GM06990 (cell line): ENCODE measurements around the gene DENND5B.
"Not testable (repeated sequence)": the region's sequence is repeated elsewhere in the genome, so short reads cannot be mapped to it uniquely, and the experiment has no call there.

Source experiments
- DNase-seq: peaks from one replicate; pipeline ENCODE4 v3.0.0-alpha.2; 2011; ENCODE audit not compliant: insufficient read length; ENCODE audit errors: extremely low read depth
- H3K27me3 ChIP-seq: replicated peaks from 2 replicates; pipeline ENCODE4 v1.6.0; 2011; ENCODE audit warnings: low read length; ENCODE audit not compliant: control insufficient read depth, insufficient read depth
- H3K36me3 ChIP-seq: 2 replicates; pipeline ENCODE4 v1.5.1; 2011; ENCODE audit warnings: low read length; ENCODE audit not compliant: control insufficient read depth, insufficient read depth
- H3K4me3 ChIP-seq: replicated peaks from 2 replicates; pipeline ENCODE4 v1.5.1; 2011; ENCODE audit warnings: low read depth, mild to moderate bottlenecking, control low read depth, low read length
- TF ChIP-seq, protein P1 (sequence below): IDR thresholded peaks from 2 replicates; pipeline ENCODE4 v1.5.1; 2011; ENCODE audit warnings: low read length, control low read depth, mild to moderate bottlenecking, inconsistent platforms; ENCODE audit not compliant: insufficient read depth, poor library complexity, severe bottlenecking

DENND5B gene

DNA sequence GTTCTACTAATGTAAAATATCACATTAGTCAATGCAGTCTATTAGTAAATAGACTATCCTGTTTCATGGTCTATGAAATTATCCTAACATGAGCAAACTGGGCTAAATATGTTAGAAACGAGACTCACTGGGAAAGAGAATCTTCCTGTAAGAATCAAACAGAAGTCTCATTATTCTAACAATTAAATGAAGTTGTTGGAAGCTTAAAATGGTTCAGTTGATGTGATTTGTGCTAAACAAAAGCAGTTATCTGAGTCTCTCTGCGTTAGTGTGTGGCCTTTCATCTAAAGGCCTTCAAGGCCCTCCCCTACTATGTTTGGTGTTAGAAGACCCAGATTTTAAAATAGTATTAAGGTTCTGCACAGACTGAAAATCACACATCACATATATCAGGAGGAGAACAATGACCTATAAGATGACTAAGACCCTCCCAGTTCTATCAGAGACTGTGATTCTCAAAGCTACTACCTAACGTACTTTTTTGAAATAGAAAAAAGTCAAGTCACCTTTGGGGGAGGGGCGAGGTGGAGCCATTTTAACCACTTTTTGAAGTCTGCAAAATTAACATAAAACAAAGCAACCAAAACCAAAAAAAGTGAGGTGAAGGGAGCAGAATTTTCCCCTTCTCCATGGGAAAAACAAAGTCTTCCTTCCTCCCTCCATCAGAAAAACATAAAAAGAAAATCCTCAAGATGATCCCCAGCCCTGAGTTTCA is 82.3 kb downstream of the DENND5B start:
- Histone ChIP-seq H3K4me3 (no peak overlapping the region), H3K36me3 (no peaks in the 10 kb centered on the region), H3K27me3 (no peaks in the 10 kb centered on the region)
- no peak for DNase-seq
- TF ChIP-seq, protein P1, sequence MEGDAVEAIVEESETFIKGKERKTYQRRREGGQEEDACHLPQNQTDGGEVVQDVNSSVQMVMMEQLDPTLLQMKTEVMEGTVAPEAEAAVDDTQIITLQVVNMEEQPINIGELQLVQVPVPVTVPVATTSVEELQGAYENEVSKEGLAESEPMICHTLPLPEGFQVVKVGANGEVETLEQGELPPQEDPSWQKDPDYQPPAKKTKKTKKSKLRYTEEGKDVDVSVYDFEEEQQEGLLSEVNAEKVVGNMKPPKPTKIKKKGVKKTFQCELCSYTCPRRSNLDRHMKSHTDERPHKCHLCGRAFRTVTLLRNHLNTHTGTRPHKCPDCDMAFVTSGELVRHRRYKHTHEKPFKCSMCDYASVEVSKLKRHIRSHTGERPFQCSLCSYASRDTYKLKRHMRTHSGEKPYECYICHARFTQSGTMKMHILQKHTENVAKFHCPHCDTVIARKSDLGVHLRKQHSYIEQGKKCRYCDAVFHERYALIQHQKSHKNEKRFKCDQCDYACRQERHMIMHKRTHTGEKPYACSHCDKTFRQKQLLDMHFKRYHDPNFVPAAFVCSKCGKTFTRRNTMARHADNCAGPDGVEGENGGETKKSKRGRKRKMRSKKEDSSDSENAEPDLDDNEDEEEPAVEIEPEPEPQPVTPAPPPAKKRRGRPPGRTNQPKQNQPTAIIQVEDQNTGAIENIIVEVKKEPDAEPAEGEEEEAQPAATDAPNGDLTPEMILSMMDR, result no peak

DNA sequence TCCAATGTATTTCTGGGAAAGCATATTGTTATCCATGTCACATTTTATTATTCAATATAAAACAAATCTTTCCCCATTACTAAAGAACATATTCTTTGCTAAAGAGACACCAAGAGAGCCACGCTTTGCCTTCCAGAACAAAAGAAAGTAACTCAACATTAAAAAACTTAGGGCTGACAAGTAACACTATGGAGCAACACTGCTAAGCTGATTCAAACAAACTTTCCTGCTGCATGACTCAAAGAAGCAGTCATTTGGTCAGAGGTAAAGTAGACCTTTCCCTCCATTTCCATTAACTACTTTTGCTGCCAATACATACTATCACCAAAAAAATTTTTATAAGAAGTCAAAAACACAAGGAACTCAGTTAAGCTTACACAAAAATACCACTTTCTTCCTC is 83.0 kb downstream of the DENND5B start:
- TF ChIP-seq, protein P1, result no peak
- no peaks in the 10 kb centered on the region for H3K36me3 ChIP-seq
- no peak for DNase-seq
- no peaks in the 10 kb centered on the region for H3K27me3 ChIP-seq
- no peak overlapping the region for H3K4me3 ChIP-seq

DNA sequence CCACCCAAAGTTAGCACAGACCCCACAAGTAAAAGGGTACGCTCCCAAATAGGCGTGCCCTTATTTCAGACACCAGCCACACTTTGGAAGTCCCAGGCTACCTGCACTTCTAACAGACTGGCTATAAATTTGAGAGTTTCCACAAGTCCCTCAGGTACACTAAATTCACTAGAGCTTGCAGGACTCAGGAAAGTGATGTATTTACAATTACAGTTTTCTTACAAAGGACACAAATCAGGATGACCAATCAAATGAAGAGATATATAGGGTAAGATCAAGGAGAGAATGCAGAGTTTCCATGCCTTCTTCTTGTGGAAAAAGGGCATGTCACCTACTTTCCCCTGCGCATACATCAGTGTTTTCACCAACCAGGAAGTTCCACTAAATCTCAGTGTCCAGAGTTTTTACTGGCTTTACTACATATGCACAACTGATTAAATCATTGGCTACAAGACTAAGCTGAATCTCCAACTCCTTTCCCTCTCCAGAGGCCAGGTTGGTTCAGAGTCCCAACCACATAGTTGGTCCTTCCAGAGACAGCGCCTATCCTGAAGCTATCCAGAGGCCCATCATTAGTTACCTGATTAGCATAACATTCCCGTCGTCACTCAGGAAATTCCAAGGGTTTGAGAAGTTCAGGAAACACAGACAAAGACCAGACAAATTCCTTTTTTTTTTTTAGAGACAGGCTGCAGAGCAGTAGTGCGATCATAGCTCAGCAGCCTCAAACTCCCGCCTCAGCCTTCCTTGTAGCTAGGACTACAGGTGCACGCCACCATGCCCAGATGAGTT is 84.2 kb downstream of the DENND5B start:
- no peak overlapping the region for H3K4me3 ChIP-seq
- DNase-seq, result no peak

DNA sequence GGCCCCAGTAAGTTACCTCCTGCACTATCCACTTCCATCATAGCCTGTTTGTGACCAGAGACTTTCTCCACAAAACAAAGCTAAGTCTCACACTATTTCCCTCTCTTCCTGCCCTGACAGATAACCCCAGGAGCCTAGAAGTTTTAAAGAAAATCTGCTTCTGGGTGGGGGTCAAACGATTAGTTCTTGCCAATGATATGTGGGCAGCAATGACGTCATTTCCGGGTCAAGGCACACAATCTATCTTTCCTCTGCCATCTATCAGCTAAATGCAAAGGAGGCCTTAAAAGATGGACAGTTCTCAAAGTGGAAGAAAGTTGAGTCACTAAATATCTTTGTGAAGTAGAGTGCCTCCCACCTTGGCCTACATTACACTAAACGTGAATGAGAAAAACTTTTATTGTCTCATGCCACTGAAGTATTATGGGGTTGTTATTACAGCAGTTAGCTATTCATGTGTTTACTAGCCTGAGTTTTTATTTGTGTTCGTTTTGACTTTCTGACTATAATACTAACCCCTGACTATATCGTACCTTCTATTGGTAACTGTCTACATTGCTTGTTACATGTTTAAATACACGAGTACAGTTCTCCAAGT is 86.2 kb downstream of the DENND5B start:
- no peak overlapping the region for H3K4me3 ChIP-seq
- TF ChIP-seq, protein P1, result no peak
- no peaks in the 10 kb centered on the region for H3K36me3 ChIP-seq
- no peak for DNase-seq
- no peaks in the 10 kb centered on the region for H3K27me3 ChIP-seq

More for the DNA sequence above, 84.2 kb downstream of the DENND5B start:
- Histone ChIP-seq H3K27me3 (no peaks in the 10 kb centered on the region), H3K36me3 (no peaks in the 10 kb centered on the region)
- TF ChIP-seq, protein P1, result no peak

DNA sequence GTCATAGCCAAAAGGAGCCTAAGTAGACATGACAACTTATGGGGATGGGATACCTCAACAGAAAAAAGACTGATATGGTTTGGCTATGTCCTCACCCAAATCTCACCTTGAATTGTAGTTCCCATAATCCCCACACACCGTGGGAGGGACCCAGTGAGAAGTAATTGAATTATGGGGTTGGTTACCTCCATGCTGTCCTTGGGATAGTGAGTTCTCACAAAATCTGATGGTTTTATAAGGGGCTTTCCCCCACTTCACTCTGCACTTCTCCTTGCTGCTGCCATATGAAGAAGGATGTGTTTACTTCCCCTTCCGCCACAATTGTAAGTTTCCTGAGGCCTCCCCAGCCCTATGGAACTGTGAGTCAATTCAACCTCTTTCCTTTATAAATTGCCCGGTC is 89.9 kb downstream of the DENND5B start:
- not testable (repeated sequence) for H3K36me3 ChIP-seq, H3K4me3 ChIP-seq, H3K27me3 ChIP-seq, DNase-seq

DNA sequence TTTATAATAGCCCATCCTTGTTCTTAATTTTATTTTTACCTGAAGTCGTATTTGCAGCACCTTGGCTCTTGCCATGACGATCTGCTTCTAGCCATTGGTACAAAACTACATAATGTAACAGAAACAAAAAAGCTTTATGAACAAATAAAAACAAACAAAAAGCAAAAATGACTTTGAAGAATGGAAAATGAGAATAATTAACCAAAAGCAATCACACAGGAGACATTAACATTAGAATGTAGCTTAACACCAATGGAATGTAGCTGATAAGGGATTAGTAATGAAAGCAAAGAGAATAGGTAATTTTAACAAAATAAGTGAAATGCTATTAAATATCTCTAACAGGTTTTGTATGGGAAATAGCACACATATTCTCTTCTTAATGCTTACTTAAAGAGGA is 91.4 kb downstream of the DENND5B start:
- H3K36me3 ChIP-seq, result no peaks in the 10 kb centered on the region
- H3K27me3 ChIP-seq, result no peaks in the 10 kb centered on the region
- no peak overlapping the region for H3K4me3 ChIP-seq
- TF ChIP-seq, protein P1, result no peak
- DNase-seq, result no peak
